SK-N-SH (cell line): ENCODE data around the gene SPINT2. TPM values are rescaled to one million over a fixed set of nuclear protein-coding genes. Genes with fewer than 3 reads are reported as not detected.

Source experiments
- CTCF ChIA-PET: fragments of 300-600, 350-600 bp; formaldehyde crosslinking; extraction: SDS; loops from one replicate; lab custom pipeline; 2021; lab: Yijun Ruan, JAX
- POLR2A ChIA-PET: fragments of 350-600 bp; sonication (Branson Sonifier 250); formaldehyde crosslinking; extraction: SDS; loops from one replicate; lab custom pipeline; 2020; ENCODE audit warnings: antibody characterized with exemption, inconsistent platforms; lab: Yijun Ruan, JAX
- DNase-seq: peaks from one replicate; pipeline ENCODE4 v3.0.0; 2012
- H2AFZ ChIP-seq: fragments of 200-600 bp; sonication (generic); 2 replicates; pipeline ENCODE4 v1.8.1; 2016; ENCODE audit warnings: antibody characterized with exemption, mild to moderate bottlenecking, low read depth
- H3F3A ChIP-seq: fragments of 200-600 bp; sonication (generic); replicated peaks from 2 replicates; pipeline ENCODE3; 2016; ENCODE audit warnings: antibody characterized with exemption, mild to moderate bottlenecking; ENCODE audit not compliant: insufficient read depth
- H3K27ac ChIP-seq, 2 experiments: fragments of 200-500 bp in 1 of 2; fragments of 200-600 bp in 1 of 2; sonication (Bioruptor generic) in 1 of 2; sonication (generic), shearing (Covaris generic) in 1 of 2; 2 replicates each; pipeline versions ENCODE4 v1.5.1 to v1.6.1; 2014 to 2016; ENCODE audit warnings: low read depth in 2 of 2, inconsistent platforms in 1 of 2, low read length in 1 of 2, mild to moderate bottlenecking in 1 of 2, mixed read lengths in 1 of 2
- H3K27me3 ChIP-seq: fragments of 200-600 bp; sonication (generic), shearing (Covaris generic); 2 replicates; pipeline ENCODE4 v1.6.1; 2016; ENCODE audit warnings: mixed run types; ENCODE audit not compliant: insufficient read depth
- H3K36me3 ChIP-seq, 2 experiments: fragments of 200-500 bp in 1 of 2; fragments of 200-600 bp in 1 of 2; sonication (Bioruptor generic) in 1 of 2; sonication (generic) in 1 of 2; replicated peaks in 1 of 2; 2 replicates each; pipeline versions ENCODE3 to v1.5.1; 2014 to 2016; ENCODE audit warnings: low read length in 1 of 2, mild to moderate bottlenecking in 1 of 2; ENCODE audit not compliant: insufficient read depth in 2 of 2, control insufficient read depth in 1 of 2
- H3K4me1 ChIP-seq, 2 experiments: fragments of 200-500 bp in 1 of 2; fragments of 200-600 bp in 1 of 2; sonication (Bioruptor generic) in 1 of 2; sonication (generic), shearing (Covaris generic) in 1 of 2; 2 replicates each; pipeline versions ENCODE4 v1.5.1 to v1.6.1; 2014 to 2016; ENCODE audit warnings: low read depth in 1 of 2, low read length in 1 of 2, mixed run types in 1 of 2; ENCODE audit not compliant: insufficient read depth in 2 of 2, control insufficient read depth in 1 of 2
- H3K4me2 ChIP-seq: fragments of 200-600 bp; sonication (generic), shearing (Covaris generic); 2 replicates; pipeline ENCODE4 v1.6.1; 2017; ENCODE audit warnings: mixed run types
- H3K4me3 ChIP-seq, 2 experiments: fragments of 200-500 bp in 1 of 2; fragments of 200-600 bp in 1 of 2; sonication (Bioruptor generic) in 1 of 2; sonication (generic), shearing (Covaris generic) in 1 of 2; 2 replicates each; pipeline versions ENCODE4 v1.5.1 to v1.8.1; 2014 to 2016; ENCODE audit warnings: low read depth in 2 of 2, inconsistent platforms in 1 of 2, low read length in 1 of 2, mild to moderate bottlenecking in 1 of 2, mixed read lengths in 1 of 2, moderate library complexity in 1 of 2
- H3K79me2 ChIP-seq: fragments of 200-600 bp; sonication (generic); 2 replicates; pipeline ENCODE4 v1.8.1; 2017; ENCODE audit warnings: mild to moderate bottlenecking; ENCODE audit not compliant: insufficient read depth
- H3K9ac ChIP-seq: fragments of 200-600 bp; sonication (generic); 2 replicates; pipeline ENCODE4 v1.6.1; 2017; ENCODE audit warnings: mixed run types
- H3K9me2 ChIP-seq: fragments of 200-600 bp; sonication (generic); 2 replicates; pipeline ENCODE4 v1.6.1; 2017; ENCODE audit warnings: mixed run types
- H3K9me3 ChIP-seq: fragments of 200-600 bp; sonication (generic); 2 replicates; pipeline ENCODE4 v1.6.1; 2017; ENCODE audit warnings: mixed run types, mild to moderate bottlenecking, moderate library complexity
- H4K20me1 ChIP-seq: fragments of 200-600 bp; sonication (generic); 2 replicates; pipeline ENCODE4 v1.6.1; 2017; ENCODE audit warnings: mild to moderate bottlenecking, mixed run types; ENCODE audit not compliant: insufficient read depth
- CTCF ChIP-seq: fragments of 200-600 bp; sonication (generic); IDR thresholded peaks from 2 replicates; pipeline ENCODE4 v1.6.1; 2017; ENCODE audit warnings: antibody characterized with exemption, mild to moderate bottlenecking, moderate library complexity
- FOXM1 ChIP-seq: IDR thresholded peaks from 2 replicates; pipeline ENCODE4 v1.4.0; 2012; ENCODE audit warnings: low read depth, mild to moderate bottlenecking
- IRF3 ChIP-seq: fragments of 150-350 bp; IDR thresholded peaks from 2 replicates; pipeline ENCODE4 v1.6.1; 2016; ENCODE audit warnings: mild to moderate bottlenecking, low read depth, low read length
- JUND ChIP-seq: IDR thresholded peaks from 2 replicates; pipeline ENCODE4 v1.4.0; 2012
- MEF2A ChIP-seq: IDR thresholded peaks from 2 replicates; pipeline ENCODE4 v1.4.0; 2012; ENCODE audit warnings: low read depth, borderline replicate concordance
- POLR2AphosphoS5 ChIP-seq: IDR thresholded peaks from 2 replicates; pipeline ENCODE4 v1.6.1; 2012; ENCODE audit warnings: low read depth, low read length
- RAD21 ChIP-seq: IDR thresholded peaks from 2 replicates; pipeline ENCODE4 v1.6.1; 2012; ENCODE audit warnings: mild to moderate bottlenecking, low read length
- RXRA ChIP-seq: IDR thresholded peaks from 2 replicates; pipeline ENCODE4 v1.4.0; 2012; ENCODE audit warnings: low read depth, mild to moderate bottlenecking, borderline replicate concordance
- SMC3 ChIP-seq: IDR thresholded peaks from 2 replicates; pipeline ENCODE4 v1.6.1; 2012; ENCODE audit warnings: low read depth, low read length, improper control_type of control experiment
- TAF1 ChIP-seq: IDR thresholded peaks from 2 replicates; pipeline ENCODE4 v1.6.1; 2012; ENCODE audit warnings: low read depth, mild to moderate bottlenecking, low read length, moderate library complexity, borderline replicate concordance
- TCF12 ChIP-seq: IDR thresholded peaks from 2 replicates; pipeline ENCODE4 v1.4.0; 2012
- USF1 ChIP-seq: IDR thresholded peaks from 2 replicates; pipeline ENCODE4 v1.4.0; 2012; ENCODE audit warnings: low read depth, borderline replicate concordance
- YY1 ChIP-seq: IDR thresholded peaks from 2 replicates; pipeline ENCODE4 v1.4.0; 2012; ENCODE audit warnings: low read depth, mild to moderate bottlenecking
- WGBS: methylation state at CpG from one replicate; pipeline ENCODE4 v1.1.6; 2017; ENCODE audit warnings: low lambda C conversion rate; 5-methylcytosine and 5-hydroxymethylcytosine counted together
- polyA plus RNA-seq, 3 experiments: library from polyadenylated mRNA; depleted of rRNA; stranded (reverse); fragments of >200 nt; gene quantifications; 2 replicates each; pipeline ENCODE4 v1.2.3, GENCODE V29; 2012
- TF ChIP-seq, protein P1 (sequence below): IDR thresholded peaks from 2 replicates; pipeline ENCODE4 v1.4.0; 2012; ENCODE audit warnings: low read depth

SPINT2 gene
- polyA plus RNA-seq, 1 of the 3 experiments (the other 2 are of a cell fraction), result 1.0 TPM

DNA sequence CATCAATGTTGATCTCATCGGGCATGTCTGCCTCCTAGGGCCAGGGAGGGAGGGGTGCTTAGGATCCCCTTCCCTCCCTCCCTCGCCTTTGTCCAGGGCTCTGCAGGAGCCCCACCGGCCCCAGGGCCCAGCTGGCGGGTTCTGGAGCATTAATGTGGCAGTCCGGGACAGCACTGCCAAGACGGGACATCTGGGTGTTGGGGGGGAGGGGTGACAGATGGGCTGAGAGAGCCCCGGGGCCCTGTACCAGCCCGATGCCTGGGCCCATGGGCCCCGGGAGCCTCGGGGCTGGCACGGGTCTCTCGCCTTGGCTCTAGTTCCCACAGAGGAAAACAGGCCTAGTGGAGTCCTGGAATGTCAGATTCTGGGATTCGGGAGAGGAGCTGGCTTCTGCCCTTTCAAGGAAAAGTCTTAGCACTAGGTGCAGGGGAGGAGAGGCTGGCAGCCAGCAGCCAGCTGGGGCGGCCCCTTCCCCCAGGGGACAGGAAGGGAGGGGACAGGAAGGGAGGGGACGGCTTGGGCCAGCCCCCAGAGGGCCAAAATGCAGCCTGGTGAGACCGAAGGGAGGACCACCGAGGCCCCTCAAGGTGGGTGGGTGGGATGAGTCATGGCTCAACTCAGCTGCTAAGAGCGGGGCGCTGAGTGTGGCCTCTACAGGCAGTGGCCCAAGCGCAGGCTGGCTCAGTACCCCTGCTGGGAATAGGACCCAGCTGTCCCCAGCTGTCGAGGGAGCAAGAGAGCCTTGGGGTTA lies 11.3 kb upstream of the SPINT2 start:
- ChIA-PET CTCF (interaction anchor here (0.6 to 5.7 kb wide), 6 partner anchors 9 to 111 kb away, joined by 3 to 41 read pairs (median 10); partner anchors contain the start of gene CATSPERG), POLR2A (no interaction called here)
- Histone ChIP-seq H3K9me2 (no peaks in the 10 kb centered on the region), H3K27ac (no peak overlapping the region), H3K4me3 (no peak overlapping the region), H4K20me1 (no peaks in the 10 kb centered on the region), H3K36me3 (no peaks in the 10 kb centered on the region), H3K27me3 (peaks cover 9% of the 10 kb centered on the region), H3K4me2 (no peak overlapping the region), H3K4me1 (peaks cover 0 to 16% of the 10 kb centered on the region in 2 experiments; a peak in 2 of 4 replicates), H3F3A (no peaks in the 10 kb centered on the region), H3K9ac (no peak overlapping the region), H2AFZ (no peak overlapping the region), H3K9me3 (no peaks in the 10 kb centered on the region), H3K79me2 (no peaks in the 10 kb centered on the region)
- peak; percentile 62 for DNase-seq
- WGBS, result 67% methylated on average over 14 of the region's 21 CpGs
- no peak for TF ChIP-seq MEF2A
- TF ChIP-seq FOXM1, result no peak
- no peak for TF ChIP-seq SMC3
- no peak for TF ChIP-seq JUND
- TF ChIP-seq CTCF, result no peak
- TF ChIP-seq IRF3, result no peak
- no peak for TF ChIP-seq USF1
- TF ChIP-seq RAD21, result no peak
- TF ChIP-seq RXRA, result no peak
- TF ChIP-seq POLR2AphosphoS5, result no peak
- TF ChIP-seq, protein P1, sequence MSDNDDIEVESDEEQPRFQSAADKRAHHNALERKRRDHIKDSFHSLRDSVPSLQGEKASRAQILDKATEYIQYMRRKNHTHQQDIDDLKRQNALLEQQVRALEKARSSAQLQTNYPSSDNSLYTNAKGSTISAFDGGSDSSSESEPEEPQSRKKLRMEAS, result no peak

GRCh38 chr19:38253788-38254187 lies 10.6 kb upstream of the SPINT2 start:
- CTCF ChIA-PET, result interaction anchor here (2.5 to 5.7 kb wide), 3 partner anchors 9 to 112 kb away, joined by 8 to 41 read pairs (median 24); no protein-coding TSS in a partner anchor
- Histone ChIP-seq H3K27ac (no peak overlapping the region), H4K20me1 (no peaks in the 10 kb centered on the region), H3K4me2 (no peak overlapping the region), H3K4me3 (no peak overlapping the region), H3K9ac (no peak overlapping the region), H2AFZ (no peak overlapping the region), H3F3A (no peaks in the 10 kb centered on the region), H3K9me3 (no peaks in the 10 kb centered on the region), H3K4me1 (peaks cover 0 to 16% of the 10 kb centered on the region in 2 experiments; a peak in 2 of 4 replicates), H3K36me3 (no peaks in the 10 kb centered on the region), H3K27me3 (peaks cover 9% of the 10 kb centered on the region), H3K79me2 (no peaks in the 10 kb centered on the region), H3K9me2 (no peaks in the 10 kb centered on the region)
- POLR2A ChIA-PET, result no interaction called here
- 88% methylated on average over 5 of the region's 5 CpGs for WGBS
- TF ChIP-seq YY1, result no peak
- no peak for TF ChIP-seq TCF12
- no peak for TF ChIP-seq SMC3
- no peak for TF ChIP-seq TAF1
- no peak for DNase-seq
